Ovary (tissue), 9 donors: Measurements from ENCODE around the gene LTF. TPM values are rescaled to one million over a fixed set of nuclear protein-coding genes. Genes with fewer than 3 reads are reported as not detected.

Experiments used
- DNase-seq, 5 donors: peaks; one replicate each; pipeline ENCODE4 v3.0.0-alpha.2; 2019 to 2020
- H3K27ac ChIP-seq, 2 donors: fragments of 200-600 bp; one replicate each; pipeline versions ENCODE4 v1.5.1 to v1.8.0; 2019 to 2022
- H3K27me3 ChIP-seq: fragments of 200-600 bp; one replicate; pipeline ENCODE4 v1.8.0; 2022
- H3K36me3 ChIP-seq: fragments of 200-600 bp; sonication (generic); one replicate; pipeline ENCODE4 v1.5.1; 2019
- H3K4me1 ChIP-seq: one replicate; pipeline ENCODE4 v1.8.1; 2013; ENCODE audit warnings: mild to moderate bottlenecking, moderate library complexity; ENCODE audit not compliant: insufficient read depth
- H3K4me3 ChIP-seq: fragments of 200-600 bp; sonication (generic); one replicate; pipeline ENCODE4 v1.5.1; 2017
- H3K9me3 ChIP-seq, 2 donors: fragments of 200-600 bp in 1 of 2; sonication (generic) in 1 of 2; one replicate each; pipeline versions ENCODE4 v1.5.1 to v1.8.1; 2013 to 2019; ENCODE audit warnings: mild to moderate bottlenecking in 1 of 2, moderate library complexity in 1 of 2
- EP300 ChIP-seq: sonication (generic); formaldehyde crosslinking; IDR thresholded peaks from one replicate; pipeline ENCODE4 v1.6.1; 2017; ENCODE audit warnings: antibody characterized with exemption
- POLR2A ChIP-seq: fragments of 450-650 bp; IDR thresholded peaks from one replicate; pipeline ENCODE4 v1.6.1; 2017; ENCODE audit warnings: antibody characterized with exemption, mild to moderate bottlenecking, moderate library complexity
- WGBS, 3 donors: extraction: QIAGEN DNeasy Blood & Tissue Kit in 1 of 3; methylation state at CpG; one replicate each; pipeline versions ENCODE4 v1.1.5 to v1.1.7; 2013 to 2017; 5-methylcytosine and 5-hydroxymethylcytosine counted together
- intact Hi-C, 4 donors: fragments of 100-400 bp; cut with DNase I; formaldehyde crosslinking; loops; one replicate each; pipeline versions ENCODE4 v1.11.0 to v1.15.1; 2022 to 2023
- polyA plus RNA-seq, 2 donors: library from polyadenylated mRNA; stranded (reverse); fragments of 200-250 nt in 1 of 2; fragments of 350-450 nt in 1 of 2; fragmentation: Illumina TruSeq in 1 of 2; extraction: RNeasy Lipid Tissue Mini Kit (QIAGEN cat#74804) in 1 of 2; gene quantifications; one replicate each; pipeline ENCODE4 v1.2.3, GENCODE V29; 2013 to 2014
- total RNA-seq, 7 donors: library from RNA; depleted of rRNA in 2 of 7; stranded (reverse); fragments of >200 nt in 2 of 7; fragmentation: NEBNext Ultra II Directional in 3 of 7; extraction: Animal tissue kit (Norgen Biotek cat#: 25700) in 3 of 7; gene quantifications; one replicate each; pipeline versions ENCODE4 v1.1.0 to v1.2.4, GENCODE V29; 2016 to 2023
- TF ChIP-seq, protein P1 (sequence below), 3 donors: fragments of 450-650 bp in 2 of 3; fragments of 200-600 bp in 1 of 3; IDR thresholded peaks; one replicate each; pipeline versions ENCODE4 v1.5.1 to v1.8.0; 2016 to 2022; ENCODE audit warnings: antibody characterized with exemption in 3 of 3, mild to moderate bottlenecking in 1 of 3
- donor health status: DM: no; HTN: no; CAD: no; lungs with moderate emphysema.
- donor health status: DM: no; HTN: no; CAD: no.
- donor health status: Bipolar disorder and iron deficiency.
- donor health status: DM: yes; HTN: yes; CAD: no.
- donor health status: DM: no; HTN: no; CAD: no.
- donor health status: DM: yes; HTN: yes; CAD: no.

Gene LTF
- total and polyA plus RNA-seq, 9 donors: 0.56 to 23.7 (median 1.2) TPM

DNA sequence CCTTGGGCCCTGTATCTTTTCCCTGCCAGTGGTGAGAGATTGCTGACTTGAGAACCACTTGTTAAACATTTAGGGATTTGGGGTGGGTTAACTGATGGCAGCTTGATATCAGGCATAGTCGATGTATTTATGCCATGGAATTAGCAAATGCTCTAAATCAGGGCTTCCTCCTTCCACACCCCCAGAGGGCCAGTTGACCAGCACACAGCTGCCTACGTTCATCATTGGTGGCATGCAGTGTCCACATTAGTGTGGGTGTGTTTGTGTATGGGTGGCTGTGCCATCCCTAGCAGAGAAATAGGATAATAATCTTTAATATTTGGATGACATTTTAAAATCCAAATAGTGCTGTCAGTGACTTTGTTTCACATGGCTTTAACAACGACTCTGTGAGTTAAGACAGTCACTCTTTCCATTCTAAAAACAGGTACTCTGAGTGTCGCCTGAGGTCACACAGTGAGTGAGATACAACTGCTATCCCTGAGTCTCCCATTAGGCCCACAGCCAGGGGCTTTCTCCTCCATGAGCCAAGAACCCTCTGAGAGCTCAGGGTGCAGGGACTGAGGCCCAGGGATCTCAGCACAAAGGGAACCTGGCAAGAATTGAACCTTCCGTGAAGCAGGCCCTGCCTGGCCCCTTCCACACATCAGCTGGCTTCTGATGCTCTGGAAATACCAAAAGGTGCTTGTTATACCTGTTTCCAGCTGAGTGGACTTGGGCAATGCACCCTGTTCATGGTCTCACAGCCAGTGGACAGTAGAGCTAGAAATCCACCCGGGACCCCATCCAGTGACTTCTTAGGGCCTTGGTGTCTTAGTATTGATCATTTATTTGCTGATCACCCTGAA lies 4.3 kb upstream of the LTF start:
- H3K4me1 ChIP-seq: peaks cover 2% of the 10 kb centered on the region
- no peaks in the 10 kb centered on the region for H3K36me3 ChIP-seq
- no peak for DNase-seq
- TF ChIP-seq EP300 (no peak), POLR2A (no peak)
- TF ChIP-seq, protein P1, sequence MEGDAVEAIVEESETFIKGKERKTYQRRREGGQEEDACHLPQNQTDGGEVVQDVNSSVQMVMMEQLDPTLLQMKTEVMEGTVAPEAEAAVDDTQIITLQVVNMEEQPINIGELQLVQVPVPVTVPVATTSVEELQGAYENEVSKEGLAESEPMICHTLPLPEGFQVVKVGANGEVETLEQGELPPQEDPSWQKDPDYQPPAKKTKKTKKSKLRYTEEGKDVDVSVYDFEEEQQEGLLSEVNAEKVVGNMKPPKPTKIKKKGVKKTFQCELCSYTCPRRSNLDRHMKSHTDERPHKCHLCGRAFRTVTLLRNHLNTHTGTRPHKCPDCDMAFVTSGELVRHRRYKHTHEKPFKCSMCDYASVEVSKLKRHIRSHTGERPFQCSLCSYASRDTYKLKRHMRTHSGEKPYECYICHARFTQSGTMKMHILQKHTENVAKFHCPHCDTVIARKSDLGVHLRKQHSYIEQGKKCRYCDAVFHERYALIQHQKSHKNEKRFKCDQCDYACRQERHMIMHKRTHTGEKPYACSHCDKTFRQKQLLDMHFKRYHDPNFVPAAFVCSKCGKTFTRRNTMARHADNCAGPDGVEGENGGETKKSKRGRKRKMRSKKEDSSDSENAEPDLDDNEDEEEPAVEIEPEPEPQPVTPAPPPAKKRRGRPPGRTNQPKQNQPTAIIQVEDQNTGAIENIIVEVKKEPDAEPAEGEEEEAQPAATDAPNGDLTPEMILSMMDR (IDR thresholded peaks at IDR 0.05): no peak
- H3K9me3 ChIP-seq: no peaks in the 10 kb centered on the region
- intact Hi-C loops: no loop called here
- no peak overlapping the region for H3K27ac ChIP-seq
- WGBS, 3 donors: 83 to 90% (median 85%) methylated on average over 6 of the region's 6 CpGs
- no peaks in the 10 kb centered on the region for H3K27me3 ChIP-seq
- H3K4me3 ChIP-seq: no peak overlapping the region

DNA sequence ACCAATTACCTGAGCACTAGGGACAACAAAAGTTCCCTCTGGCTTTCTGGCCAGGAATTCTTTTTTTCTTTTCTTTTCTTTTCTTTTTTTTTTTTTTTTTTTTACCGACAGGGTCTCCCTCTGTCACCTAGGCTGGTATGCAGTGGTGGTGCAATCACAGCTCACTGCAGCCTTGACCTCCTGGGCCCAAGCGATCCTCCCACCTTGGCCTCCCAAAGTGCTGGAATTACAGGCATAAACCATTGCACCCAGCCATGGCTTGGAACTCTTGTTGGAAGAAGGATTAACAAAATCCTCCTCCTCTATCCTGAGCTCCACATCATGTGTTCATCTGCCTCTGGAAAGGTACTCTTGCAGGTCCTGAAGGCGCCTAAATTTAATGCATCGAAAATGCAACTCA lies 2.9 kb upstream of the LTF start:
- Histone ChIP-seq H3K36me3 (no peaks in the 10 kb centered on the region), H3K27ac (no peak overlapping the region), H3K9me3 (no peaks in the 10 kb centered on the region), H3K4me3 (no peak overlapping the region), H3K4me1 (peaks cover 2% of the 10 kb centered on the region), H3K27me3 (no peaks in the 10 kb centered on the region)
- WGBS, 3 donors: 84 to 87% (median 85%) methylated on average over 4 of the region's 4 CpGs
- TF ChIP-seq EP300: no peak
- TF ChIP-seq POLR2A: no peak
- TF ChIP-seq, protein P1 (IDR thresholded peaks at IDR 0.05): no peak
- DNase-seq: no peak
- intact Hi-C loops: no loop called here

DNA sequence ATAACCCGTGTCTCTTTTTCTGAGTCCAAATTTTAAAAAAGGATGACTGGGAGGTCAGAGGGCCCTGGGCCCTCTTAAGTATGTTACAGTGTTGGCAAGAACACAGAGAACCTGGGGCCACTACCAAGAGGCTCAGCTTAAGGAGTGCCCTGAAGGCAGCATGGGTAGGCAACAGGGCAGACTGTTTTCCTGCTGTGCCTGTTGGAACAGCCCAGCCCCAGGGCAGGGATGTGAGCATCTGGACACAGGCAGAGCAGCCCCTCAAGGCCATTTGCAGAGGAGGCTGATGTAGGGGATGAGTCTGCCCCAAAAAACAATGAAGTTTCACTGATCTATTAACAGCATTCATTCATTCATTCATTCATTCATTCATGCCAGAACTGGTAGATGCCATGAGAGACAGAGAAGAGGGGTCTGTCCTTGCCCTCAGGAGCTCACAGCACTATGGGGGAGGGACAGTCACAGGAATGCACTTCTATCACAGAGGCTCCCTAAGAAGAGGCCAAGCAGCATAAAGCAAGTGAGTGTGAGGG lies 2.2 kb upstream of the LTF start:
- intact Hi-C loops: no loop called here
- H3K27me3 ChIP-seq: no peaks in the 10 kb centered on the region
- H3K36me3 ChIP-seq: no peaks in the 10 kb centered on the region
- no peak for DNase-seq
- H3K4me3 ChIP-seq: no peak overlapping the region
- H3K9me3 ChIP-seq: no peaks in the 10 kb centered on the region
- H3K4me1 ChIP-seq: peaks cover 2% of the 10 kb centered on the region
- H3K27ac ChIP-seq: no peak overlapping the region
- WGBS, 3 donors: 10 to 54% (median 33%) methylated on average over 1 of the region's 1 CpG
- TF ChIP-seq EP300: no peak
- TF ChIP-seq, protein P1 (IDR thresholded peaks at IDR 0.05): no peak
- no peak for TF ChIP-seq POLR2A

DNA sequence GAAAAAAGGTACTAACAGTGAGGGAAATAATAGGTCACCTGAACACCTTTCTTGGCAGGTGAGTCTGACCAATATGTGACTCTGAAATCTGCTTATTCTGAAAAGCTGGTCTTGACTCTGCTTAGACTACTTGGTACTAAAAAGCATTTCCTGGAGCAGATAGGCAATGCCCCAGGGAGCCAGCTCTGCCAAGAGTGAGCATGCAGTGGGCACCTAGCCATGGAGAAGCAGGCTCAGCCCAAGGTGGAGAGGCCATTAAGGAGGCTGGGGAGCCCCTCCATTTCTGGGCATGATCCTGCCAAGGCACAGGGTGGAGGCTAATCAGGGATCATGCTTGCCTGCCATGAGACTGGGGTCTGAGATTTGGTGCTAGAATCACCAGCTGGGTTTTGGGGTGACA lies 1.6 kb upstream of the LTF start:
- intact Hi-C loops: no loop called here
- no peak for DNase-seq
- Histone ChIP-seq H3K4me1 (peaks cover 2% of the 10 kb centered on the region), H3K36me3 (no peaks in the 10 kb centered on the region), H3K27me3 (no peaks in the 10 kb centered on the region), H3K9me3 (no peaks in the 10 kb centered on the region), H3K4me3 (no peak overlapping the region), H3K27ac (no peak overlapping the region)
- TF ChIP-seq, protein P1 (IDR thresholded peaks at IDR 0.05): no peak
- no peak for TF ChIP-seq EP300
- no peak for TF ChIP-seq POLR2A
